Muscle layer of duodenum (tissue), 2 donors: Measurements from ENCODE around the gene PLAU.
A peak's percentile ranks its signal among the peaks of the same experiment; 100 is the strongest.

Source experiments
- H3K27ac ChIP-seq: one replicate; pipeline ENCODE4 v1.7.0; 2013; ENCODE audit warnings: mild to moderate bottlenecking, low read length
- H3K27me3 ChIP-seq: one replicate; pipeline ENCODE4 v1.7.0; 2013; ENCODE audit warnings: low read depth, mild to moderate bottlenecking, control low read depth, low read length
- H3K36me3 ChIP-seq, 2 donors: one replicate each; pipeline ENCODE4 v1.7.0; 2013; ENCODE audit warnings: low read length in 2 of 2, control low read depth in 1 of 2, mild to moderate bottlenecking in 1 of 2; ENCODE audit not compliant: insufficient read depth in 2 of 2, control insufficient read depth in 1 of 2
- H3K4me1 ChIP-seq, 2 donors: one replicate each; pipeline ENCODE4 v1.7.0; 2013; ENCODE audit warnings: low read length in 2 of 2, mild to moderate bottlenecking in 2 of 2, control low read depth in 1 of 2, moderate library complexity in 1 of 2; ENCODE audit not compliant: insufficient read depth in 2 of 2, control insufficient read depth in 1 of 2
- H3K4me3 ChIP-seq, 2 donors: one replicate each; pipeline ENCODE4 v1.7.0; 2013; ENCODE audit warnings: low read length in 2 of 2, low read depth in 1 of 2, mild to moderate bottlenecking in 1 of 2
- H3K9me3 ChIP-seq, 2 donors: one replicate each; pipeline ENCODE4 v1.7.0; 2013; ENCODE audit warnings: low read length in 2 of 2, control low read depth in 1 of 2, mild to moderate bottlenecking in 1 of 2; ENCODE audit not compliant: control insufficient read depth in 1 of 2
- donor health status: healthy.

PLAU gene

DNA sequence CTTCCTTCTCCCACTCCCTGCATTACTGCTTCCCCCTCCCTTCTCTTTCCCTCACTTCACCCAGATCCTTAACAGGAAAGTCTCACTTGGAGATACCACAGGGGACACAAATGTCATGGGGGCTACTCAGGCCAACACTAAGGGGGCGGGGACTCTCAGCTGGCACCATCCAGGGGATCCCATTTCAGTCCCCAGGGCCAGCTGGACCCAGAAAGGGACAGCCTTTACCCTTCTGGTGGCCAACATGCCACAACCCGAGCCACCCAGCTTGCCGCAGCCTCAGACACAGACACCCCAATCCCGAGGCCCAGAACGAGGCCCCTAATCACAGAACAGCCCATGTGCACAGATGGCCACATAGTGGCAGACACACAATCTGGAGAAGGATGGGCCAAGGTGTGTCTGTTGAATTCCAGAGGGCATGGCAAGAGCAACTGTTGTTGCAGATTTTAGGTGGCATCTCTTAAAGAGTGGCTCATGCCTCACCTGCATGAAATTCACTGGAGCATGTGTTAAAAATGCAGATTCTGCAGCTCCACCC, 42.2 kb upstream of the PLAU start:
- Histone ChIP-seq H3K9me3 (no peaks in the 10 kb centered on the region), H3K27ac (no peak overlapping the region), H3K4me1 (peaks cover 34 to 79% of the 10 kb centered on the region in 2 donors), H3K4me3 (no peak overlapping the region), H3K27me3 (no peaks in the 10 kb centered on the region), H3K36me3 (peaks cover 4 to 18% of the 10 kb centered on the region in 2 donors)

DNA sequence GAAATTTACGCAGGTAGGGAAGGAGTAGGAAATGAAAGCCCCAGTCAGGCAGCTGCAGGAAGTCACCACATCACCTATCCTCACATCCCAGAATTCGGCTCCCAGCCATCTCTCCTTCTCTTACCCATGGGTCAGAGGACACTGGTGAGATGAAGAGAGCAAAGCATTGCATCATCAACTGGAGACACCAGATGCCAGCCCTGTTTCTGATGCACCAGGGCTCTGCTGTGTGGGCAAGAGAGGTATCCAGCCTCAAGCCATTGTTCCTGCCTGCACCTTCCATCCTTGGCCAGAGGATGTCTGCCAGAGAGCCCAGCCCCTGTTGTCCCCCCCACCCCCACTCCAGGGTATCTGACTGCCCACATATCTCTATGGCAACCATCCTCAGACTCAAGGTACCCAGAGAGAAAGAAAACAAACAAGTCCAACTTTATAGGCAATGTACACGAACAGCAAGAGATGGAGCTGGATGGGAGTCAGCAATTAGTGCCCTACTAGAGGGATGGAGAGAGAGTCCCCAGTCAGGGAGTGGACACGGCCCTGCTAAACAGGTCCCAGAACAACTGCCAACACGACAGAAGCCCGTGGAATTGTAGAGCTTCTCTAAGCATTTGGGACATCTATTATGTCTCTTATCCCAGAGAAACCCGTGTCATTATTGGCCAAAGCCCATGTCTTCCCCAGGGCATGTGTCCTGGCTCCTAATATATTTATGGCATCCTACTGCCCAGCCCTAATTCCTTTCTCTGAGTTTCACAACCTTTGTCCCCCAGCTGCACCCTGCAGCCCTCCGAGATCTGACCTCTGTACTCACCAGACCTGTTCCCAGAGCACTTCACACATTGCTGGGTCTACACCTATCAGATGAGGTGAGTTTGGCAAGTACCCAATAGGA, 39.4 kb upstream of the PLAU start:
- no peaks in the 10 kb centered on the region for H3K27me3 ChIP-seq
- H3K4me1 ChIP-seq = peaks cover 26 to 72% of the 10 kb centered on the region in 2 donors
- H3K9me3 ChIP-seq = no peaks in the 10 kb centered on the region
- H3K36me3 ChIP-seq = peaks cover 0 to 18% of the 10 kb centered on the region in 2 donors
- peak overlapping the region in 1 of 2 donors; percentile 68 for H3K4me3 ChIP-seq
- peak overlapping the region; percentile 34 for H3K27ac ChIP-seq

DNA sequence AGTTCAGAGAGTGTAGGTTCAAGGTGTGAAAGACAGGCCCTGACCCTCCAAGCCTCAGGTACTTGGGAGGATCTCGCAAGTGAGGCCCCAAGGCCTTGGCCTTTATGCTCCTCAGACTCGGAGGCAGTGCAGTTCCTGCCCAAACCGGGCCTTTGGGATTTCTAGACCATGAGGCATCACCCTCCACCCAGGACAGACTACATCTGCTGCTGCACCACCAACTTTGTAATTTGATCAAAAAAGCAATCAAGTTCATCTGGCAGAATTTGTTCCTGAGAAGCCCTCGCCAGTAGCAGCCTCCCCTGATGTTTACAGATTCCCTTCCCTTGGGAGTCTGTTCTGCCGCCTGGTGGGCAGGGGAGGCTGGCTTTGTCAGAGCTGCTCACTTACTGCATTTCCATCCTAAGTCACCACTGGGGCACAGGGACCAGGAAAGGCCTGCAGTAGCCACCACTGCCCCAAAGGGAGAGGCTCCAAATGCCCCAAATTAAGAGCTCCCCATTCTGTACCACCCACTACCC, 38.7 kb upstream of the PLAU start:
- Histone ChIP-seq H3K36me3 (peaks cover 0 to 18% of the 10 kb centered on the region in 2 donors), H3K27ac (peak overlapping the region; percentile 34), H3K4me1 (peaks cover 19 to 65% of the 10 kb centered on the region in 2 donors), H3K4me3 (peak overlapping the region; percentile 68), H3K27me3 (no peaks in the 10 kb centered on the region), H3K9me3 (no peaks in the 10 kb centered on the region)

DNA sequence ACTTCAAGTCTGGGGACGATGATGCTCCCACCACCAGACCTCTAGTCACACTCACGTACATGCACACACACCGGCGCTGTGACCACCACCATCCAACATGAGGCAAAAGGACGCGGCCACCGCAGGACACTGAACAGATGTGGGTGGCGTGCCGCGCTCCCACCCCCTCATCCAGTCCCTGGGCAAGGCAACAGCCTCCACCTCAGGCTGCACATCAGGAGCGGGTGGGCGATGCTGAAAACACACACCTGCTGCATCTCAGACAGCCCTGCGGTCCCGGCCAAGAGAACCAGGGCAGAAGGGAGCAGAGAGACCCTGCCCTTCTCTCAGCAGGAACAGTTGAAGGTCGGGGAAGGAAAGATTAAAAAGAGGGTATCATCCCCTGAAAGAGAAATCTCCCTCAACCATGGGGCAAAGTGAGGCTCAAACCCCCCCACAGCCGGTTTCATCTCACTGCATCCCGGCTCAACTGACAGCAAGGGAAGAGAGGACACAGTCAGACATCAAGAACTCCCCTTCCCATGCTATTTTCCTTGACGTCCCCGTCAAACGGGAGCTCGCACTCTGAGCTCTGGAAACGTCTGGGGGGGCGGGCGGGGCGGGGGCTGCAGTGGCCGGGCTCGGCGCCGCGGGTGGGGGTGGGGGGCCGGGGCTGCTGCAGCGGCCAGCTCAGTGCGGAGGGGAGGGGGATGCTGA, 37.6 kb upstream of the PLAU start:
- no peaks in the 10 kb centered on the region for H3K27me3 ChIP-seq
- peak overlapping the region; percentile 63 for H3K27ac ChIP-seq
- peaks cover 19 to 55% of the 10 kb centered on the region in 2 donors for H3K4me1 ChIP-seq
- peaks cover 0 to 18% of the 10 kb centered on the region in 2 donors for H3K36me3 ChIP-seq
- peak overlapping the region; percentile 68 to 70 for H3K4me3 ChIP-seq
- H3K9me3 ChIP-seq = no peaks in the 10 kb centered on the region

DNA sequence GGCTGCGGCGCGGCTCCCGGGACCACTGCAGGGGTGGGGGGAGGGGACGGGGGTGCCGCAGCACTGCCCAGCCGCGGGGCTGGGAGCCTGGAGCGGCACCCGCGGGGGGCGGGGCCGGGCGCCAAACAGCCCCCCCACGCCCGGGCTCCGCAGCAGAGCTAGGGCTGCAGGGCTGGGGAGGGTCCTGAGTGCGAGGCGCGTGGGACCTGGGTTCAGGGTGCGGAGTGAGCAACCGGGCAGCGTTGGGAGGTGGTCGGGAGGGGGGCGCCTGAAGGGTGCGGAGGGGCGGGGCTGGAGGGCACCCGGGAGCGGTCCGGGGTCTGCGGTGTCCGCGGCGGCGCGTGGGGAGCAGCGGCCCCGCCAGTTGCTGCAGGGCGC, 37.1 kb upstream of the PLAU start:
- peak overlapping the region in 1 of 2 donors; percentile 70 for H3K4me3 ChIP-seq
- peaks cover 19 to 49% of the 10 kb centered on the region in 2 donors for H3K4me1 ChIP-seq
- H3K27me3 ChIP-seq = no peaks in the 10 kb centered on the region
- peaks cover 0 to 14% of the 10 kb centered on the region in 2 donors for H3K36me3 ChIP-seq
- no peaks in the 10 kb centered on the region for H3K9me3 ChIP-seq
- H3K27ac ChIP-seq = no peak overlapping the region

DNA sequence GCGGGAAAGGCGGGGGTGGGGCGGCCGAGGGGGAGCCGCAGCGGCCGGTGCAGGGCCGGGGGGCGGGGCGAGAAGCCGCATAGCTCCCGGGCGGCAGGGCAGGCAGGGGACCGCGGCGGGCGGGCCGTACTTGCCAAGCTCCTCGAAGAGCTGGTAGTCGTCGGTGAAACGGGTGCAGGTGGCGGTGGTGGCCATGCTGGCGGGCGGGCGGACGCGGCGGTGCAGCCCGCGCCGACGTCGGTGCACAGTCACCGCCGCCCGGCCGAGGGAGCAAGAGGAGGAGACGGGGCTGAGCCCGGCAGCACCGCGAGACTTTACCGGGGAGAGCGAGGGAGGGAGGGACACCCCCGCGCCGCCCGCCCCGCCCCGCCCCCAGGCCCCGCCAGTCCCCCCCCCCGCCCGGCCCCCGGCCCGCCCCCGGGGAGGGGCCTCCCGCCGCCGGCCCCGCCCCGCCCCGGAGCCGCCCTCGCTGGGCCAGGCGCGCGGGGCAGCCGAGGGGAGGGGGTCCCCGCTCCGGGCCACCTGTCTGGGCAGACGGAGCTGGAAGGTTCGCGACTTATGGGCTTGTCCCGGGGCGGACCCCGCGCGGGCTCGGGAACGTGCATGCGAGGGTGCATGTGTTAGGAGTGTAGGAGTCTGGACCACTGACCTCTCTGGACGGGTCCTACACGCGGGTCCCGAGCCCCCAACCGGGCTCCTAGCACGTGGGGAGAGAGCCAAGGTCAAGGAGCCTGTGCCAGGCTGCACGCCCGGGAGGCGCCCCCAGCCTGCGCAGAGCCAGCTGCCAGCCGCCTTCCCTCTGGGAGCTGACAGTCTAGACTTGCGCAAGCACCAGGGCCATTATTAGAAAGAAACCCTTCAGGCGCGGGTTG, 36.4 kb upstream of the PLAU start, which contains the start of gene CAMK2G:
Gene CAMK2G, minus strand, starts transcription at position 289 of the 872 bp plus-strand sequence. Its CDS starts 94 bp downstream, at position 195.
- Histone ChIP-seq H3K36me3 (peaks cover 0 to 14% of the 10 kb centered on the region in 2 donors), H3K27me3 (no peaks in the 10 kb centered on the region), H3K27ac (peak within 1 kb of the TSS; percentile 63), H3K4me1 (peaks cover 19 to 43% of the 10 kb centered on the region in 2 donors), H3K9me3 (no peaks in the 10 kb centered on the region), H3K4me3 (peak within 1 kb of the TSS; percentile 68 to 70)

DNA sequence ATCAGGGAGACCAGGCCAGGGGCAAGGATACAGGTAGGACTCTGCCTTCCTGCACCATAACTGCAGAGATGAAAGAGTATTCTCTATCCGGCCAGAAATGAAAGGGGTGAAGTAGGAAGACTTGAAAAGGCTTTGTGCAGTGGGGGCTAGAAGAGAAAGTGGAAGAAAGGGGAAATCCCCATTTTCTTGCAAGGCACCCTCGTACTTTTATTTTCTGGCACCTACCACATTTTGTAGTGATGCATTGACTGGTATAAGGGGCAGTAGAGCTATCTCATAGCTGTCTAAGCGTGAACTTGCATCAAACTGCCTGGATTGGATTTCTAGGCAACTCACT, 35.8 kb upstream of the PLAU start:
- Histone ChIP-seq H3K9me3 (no peaks in the 10 kb centered on the region), H3K4me3 (peak overlapping the region; percentile 41 to 66), H3K27me3 (no peaks in the 10 kb centered on the region), H3K36me3 (peaks cover 0 to 13% of the 10 kb centered on the region in 2 donors), H3K4me1 (peaks cover 19 to 37% of the 10 kb centered on the region in 2 donors), H3K27ac (no peak overlapping the region)

DNA sequence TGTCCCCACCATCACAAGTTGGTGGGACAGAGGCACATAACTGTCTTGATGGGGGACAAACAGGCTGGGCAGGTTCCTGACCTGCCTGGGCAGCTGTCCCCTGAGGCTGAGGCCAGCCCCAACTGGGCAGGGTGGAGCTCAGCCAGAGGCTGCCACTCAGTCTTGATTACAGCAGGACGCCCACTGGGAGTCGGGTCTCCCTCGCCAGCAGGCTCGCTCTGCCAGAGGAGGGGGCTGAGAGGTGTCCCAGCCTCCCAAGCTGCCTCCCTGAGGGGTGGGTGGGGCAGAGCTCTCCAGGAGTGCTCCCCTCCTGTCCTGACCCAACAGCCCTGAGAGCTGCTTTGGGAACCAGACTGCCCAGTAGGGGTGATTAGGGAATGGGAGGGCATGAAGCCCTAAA, 34.8 kb upstream of the PLAU start:
- no peak overlapping the region for H3K27ac ChIP-seq
- H3K4me1 ChIP-seq = peaks cover 19 to 30% of the 10 kb centered on the region in 2 donors
- no peaks in the 10 kb centered on the region for H3K27me3 ChIP-seq
- peaks cover 0 to 2% of the 10 kb centered on the region in 2 donors for H3K36me3 ChIP-seq
- no peak overlapping the region for H3K4me3 ChIP-seq
- no peaks in the 10 kb centered on the region for H3K9me3 ChIP-seq

DNA sequence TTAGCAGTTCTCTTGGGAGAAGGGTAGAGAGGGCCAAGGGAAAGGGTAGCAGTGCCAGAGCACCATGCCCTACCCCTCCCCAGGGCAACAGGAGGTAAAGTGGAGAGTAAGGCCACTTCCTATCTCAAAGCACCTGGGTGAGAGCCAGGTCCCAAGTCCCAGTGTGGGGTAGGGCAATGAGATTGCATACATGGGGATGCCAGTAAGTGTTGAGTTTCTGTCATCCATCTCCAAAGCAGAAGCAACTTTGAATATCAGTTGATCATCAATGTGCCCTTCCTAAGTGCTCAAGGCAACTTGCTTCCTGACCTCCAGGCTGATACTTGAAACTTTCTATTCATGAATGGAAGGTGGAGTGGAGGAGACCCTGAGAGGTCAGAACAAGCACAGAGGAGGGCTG, 34.4 kb upstream of the PLAU start:
- H3K4me3 ChIP-seq = no peak overlapping the region
- H3K4me1 ChIP-seq = peaks cover 16 to 28% of the 10 kb centered on the region in 2 donors
- no peaks in the 10 kb centered on the region for H3K9me3 ChIP-seq
- peaks cover 0 to 2% of the 10 kb centered on the region in 2 donors for H3K36me3 ChIP-seq
- H3K27me3 ChIP-seq = no peaks in the 10 kb centered on the region
- no peak overlapping the region for H3K27ac ChIP-seq

DNA sequence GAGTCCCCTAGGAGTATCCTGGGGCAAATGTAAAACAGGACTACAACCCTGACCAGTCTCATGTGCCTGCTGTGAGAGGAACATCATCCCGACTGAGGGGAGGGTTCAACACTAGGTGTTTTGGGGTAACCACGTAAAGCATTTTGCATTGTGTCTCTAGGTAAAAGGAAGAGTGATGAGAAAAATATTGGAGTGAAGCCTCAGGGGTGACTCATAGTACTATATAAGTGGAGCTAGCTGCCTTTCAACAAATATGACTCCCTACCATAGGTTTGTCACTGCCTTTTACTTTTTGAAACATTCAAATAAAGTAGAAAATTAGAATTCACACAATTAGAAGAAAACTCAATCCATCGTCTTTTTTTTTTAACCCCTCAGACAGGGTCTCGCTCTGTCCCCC, 34.0 kb upstream of the PLAU start:
- no peak overlapping the region for H3K27ac ChIP-seq
- peaks cover 12 to 24% of the 10 kb centered on the region in 2 donors for H3K4me1 ChIP-seq
- H3K4me3 ChIP-seq = no peak overlapping the region
- no peaks in the 10 kb centered on the region for H3K27me3 ChIP-seq
- peaks cover 0 to 2% of the 10 kb centered on the region in 2 donors for H3K36me3 ChIP-seq
- no peaks in the 10 kb centered on the region for H3K9me3 ChIP-seq
